NCI-H1417 (cell line): ENCODE measurements around the gene TMED5.

Experiments used
- DNase-seq, 3 experiments: peaks; one replicate each; lab custom pipeline; 2025; lab: John Stamatoyannopoulos, UW

Gene TMED5

GRCh38 chr1:93123201-93123783 lies 56.9 kb downstream of the TMED5 start:
- DNase-seq: no peak

- no peak for DNase-seq
These were observed 59.6 kb downstream of the TMED5 start for GRCh38 chr1:93120614-93121013.

GRCh38 chr1:93114391-93114790 lies 65.8 kb downstream of the TMED5 start:
- DNase-seq: no peak

DNA sequence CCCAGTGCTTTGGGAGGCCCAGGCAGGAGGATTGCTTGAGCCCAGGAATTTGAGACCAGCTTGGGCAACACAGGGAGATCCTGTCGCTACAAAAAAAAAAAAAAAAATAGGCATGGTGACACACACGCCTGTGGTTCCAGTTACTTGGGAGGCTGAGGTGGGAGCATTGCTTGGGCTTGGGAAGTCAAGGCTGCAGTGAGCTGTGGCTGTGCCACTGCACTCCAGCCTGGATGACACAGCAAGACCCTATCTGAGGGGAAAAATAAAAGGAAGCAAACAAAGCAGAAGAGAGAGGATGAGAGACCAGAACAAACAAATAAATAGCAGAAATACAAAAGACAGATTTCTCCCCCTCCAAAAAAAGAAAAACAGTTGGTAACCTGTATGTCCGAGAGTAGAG lies 67.1 kb downstream of the TMED5 start:
- no peak for DNase-seq

DNA sequence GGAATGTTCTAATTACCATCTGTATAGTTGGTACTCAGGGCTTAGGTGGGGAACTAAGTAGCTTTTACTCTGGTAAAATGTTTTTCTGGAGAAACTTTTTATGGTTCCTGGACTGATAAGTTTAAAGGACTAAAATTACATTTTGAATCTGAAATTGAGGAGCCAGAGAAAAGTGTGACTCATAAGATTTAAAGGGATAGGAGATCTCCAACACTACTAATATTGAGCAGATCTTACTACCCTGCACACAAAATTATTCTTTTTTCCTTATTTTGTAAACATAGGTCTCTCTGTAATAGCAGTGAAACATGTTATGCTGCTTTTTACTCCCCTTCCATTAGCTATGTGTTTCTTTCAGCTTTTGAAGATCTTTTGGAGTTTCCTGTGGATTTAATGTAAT lies 68.7 kb downstream of the TMED5 start:
- DNase-seq: no peak

DNA sequence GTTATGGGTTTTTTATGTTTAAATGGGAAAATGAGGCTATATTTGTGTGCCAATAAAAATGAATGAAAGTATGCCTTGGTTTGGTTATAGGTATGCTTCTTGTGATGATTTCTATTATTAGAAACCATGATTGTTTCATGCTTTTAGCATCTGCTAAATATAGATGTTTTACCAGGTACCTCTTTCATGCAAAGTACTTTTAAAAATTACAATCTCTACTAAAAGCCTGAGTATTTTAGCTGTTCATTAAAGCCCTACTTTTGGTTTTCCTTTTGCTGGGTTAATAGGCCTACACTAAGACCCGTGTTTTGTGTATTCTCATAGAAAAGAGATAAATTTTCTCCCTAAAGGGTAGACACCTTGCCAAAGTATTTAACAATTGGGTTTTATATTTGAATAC lies 69.1 kb downstream of the TMED5 start:
- no peak for DNase-seq

- no peak for DNase-seq
These were observed 70.6 kb downstream of the TMED5 start for GRCh38 chr1:93109578-93109977.

- no peak for DNase-seq
These were observed 71.9 kb downstream of the TMED5 start for GRCh38 chr1:93108335-93108734.

DNA sequence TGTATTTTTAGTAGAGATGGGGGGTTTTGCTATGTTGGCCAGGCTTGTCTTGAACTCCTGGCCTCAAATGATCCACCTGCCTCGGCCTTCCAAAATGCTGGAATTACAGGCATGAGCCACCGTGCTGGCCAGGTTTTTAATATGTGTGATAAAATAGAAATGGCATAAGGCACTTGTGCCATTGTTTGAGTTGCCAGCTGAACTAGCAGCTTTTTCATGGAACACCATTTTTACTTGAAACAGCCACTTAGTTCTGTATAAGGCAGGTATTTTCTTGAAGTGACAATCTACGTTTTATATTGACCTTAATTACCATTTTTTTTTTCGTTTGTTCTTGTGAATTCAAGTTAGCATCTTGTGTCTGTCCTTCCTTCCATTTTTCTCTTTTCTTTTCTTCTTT lies 72.8 kb downstream of the TMED5 start:
- no peak for DNase-seq

GRCh38 chr1:93106226-93106625 lies 74.0 kb downstream of the TMED5 start:
- DNase-seq: no peak

DNA sequence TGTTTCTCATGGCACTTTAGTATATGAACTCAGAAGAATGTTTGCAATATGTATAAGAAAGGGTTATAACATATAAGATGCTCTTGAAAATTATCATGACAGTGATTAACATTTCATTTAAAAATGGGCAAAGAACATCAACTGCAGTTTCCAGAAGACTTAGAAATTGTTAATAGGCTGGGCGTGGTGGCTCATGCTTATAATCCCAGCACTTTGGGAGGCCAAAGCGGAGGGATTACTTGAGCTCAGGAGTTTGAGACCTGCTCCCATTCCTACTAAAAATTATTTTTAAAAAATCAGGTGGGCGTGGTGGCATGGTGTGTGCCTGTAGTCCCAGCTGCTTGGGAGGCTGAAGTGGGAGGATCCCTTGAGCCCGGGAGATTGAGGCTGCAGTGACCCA lies 78.1 kb downstream of the TMED5 start:
- no peak for DNase-seq
